Measurements from ENCODE around the gene FAM185A.
"Not testable (repeated sequence)": the region's sequence is repeated elsewhere in the genome, so short reads cannot be mapped to it uniquely, and the experiment has no call there.

FAM185A gene

DNA sequence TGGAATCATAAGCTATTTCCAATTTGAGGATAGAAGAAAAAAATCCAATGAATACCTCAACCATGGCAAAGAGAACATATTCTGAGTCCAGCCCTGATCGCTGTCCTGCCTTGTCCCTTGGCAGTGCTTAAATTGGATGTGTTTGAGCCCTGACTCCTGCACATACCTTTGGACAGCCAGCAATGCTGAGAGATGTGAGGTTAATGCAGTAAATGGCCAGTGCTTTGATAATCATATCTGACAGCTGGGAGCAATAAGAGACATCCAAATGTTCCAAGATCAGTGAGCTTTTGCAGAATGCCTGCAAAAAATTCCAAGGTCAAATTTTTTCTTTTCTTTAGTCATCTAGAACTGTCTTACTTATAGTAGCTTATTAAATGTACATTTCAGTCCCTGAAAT lies 83.9 kb downstream of the FAM185A start:
- DNase-seq (ENCODE audit: low read depth): no peak

DNA sequence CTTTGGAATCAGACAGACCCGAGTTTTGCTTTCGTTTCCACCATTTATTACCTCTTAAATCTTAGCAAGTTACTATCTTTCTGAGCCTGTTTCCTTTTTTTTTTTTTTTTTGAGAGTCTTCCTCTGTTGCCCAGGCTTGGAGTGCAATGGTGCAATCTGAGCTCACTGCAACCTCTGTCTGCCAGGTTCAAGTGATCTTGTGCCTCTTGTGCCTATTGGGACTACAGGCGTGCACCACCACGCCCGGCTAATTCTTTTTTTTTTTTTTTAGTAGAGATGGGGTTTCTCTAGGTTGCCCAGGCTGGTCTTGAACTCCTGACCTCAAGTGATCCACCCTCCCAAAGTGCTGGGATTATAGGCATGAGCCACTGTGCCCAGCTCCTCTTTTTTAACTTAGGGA lies 84.5 kb downstream of the FAM185A start:
- no peak for DNase-seq (ENCODE audit: low read depth)

DNA sequence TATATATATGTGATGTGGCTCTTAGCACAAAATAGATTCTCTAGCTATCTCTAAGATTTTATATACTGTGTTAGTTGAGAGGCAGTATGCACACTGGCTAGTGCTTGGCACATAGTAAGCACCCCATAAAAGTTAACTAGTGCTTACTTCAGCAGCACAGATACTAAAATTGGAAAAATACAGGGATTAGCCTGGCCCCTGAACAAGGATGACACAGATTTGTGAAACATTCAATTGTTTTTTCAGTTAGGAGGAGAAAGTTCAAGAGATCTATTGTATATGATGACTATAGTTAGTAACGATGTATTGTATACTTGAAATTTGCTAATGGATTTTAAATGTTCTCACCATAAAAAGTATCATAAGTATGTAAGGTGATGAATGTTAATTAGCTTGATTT lies 85.7 kb downstream of the FAM185A start:
- DNase-seq (ENCODE audit: low read depth): no peak

DNA sequence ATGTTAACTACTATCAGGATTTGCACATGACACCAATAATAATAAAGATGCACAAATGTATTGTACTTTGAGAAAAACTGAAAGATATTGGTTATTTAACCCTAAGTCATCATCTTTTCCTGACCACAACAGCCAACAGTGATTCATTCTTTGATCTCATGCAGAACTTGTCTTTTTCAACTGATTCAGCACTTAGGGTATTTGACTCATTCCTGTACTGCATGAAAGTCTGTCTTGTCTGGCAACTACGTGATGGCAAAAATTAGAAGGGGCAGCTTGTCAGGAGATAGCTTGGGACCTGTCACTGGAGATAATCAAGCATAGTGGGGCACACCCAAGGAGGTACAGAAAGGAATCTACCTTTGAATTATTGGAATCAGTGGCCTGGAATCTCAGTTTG lies 86.2 kb downstream of the FAM185A start:
- DNase-seq (ENCODE audit: low read depth): no peak

DNA sequence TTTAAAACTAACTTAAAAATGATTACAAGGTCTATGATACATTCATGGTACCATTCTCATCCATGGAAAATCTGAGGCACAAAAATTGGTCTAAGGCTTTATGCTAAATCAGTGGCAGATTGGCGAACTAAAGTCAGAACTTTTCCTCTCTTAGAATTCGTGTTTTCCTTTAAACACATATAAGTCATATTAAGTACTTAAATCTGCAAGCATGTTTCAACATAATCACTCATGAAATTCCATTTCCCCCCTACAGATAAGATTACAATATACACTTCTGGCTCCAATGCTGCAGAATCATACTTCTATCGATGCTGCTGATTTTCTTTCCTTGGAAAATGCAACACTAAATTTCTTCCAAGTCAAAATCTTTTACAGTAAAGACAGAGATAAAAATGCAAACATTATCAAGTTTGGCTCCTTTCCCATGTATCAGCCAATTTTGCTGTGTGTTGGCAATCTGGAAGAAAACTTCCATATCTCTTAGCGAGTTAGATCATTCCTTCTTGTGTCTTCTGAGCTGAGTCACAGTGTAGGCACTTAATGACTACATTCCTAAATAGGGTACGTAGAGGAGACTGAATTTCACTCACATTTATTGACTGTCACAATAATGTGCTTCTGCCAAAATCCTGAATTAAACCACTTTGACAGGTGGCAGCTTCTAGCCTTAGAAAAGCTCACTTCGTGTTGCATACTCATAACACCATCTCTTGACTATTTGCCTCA lies 87.6 kb downstream of the FAM185A start:
- DNase-seq (ENCODE audit: low read depth): peak; percentile 62

DNA sequence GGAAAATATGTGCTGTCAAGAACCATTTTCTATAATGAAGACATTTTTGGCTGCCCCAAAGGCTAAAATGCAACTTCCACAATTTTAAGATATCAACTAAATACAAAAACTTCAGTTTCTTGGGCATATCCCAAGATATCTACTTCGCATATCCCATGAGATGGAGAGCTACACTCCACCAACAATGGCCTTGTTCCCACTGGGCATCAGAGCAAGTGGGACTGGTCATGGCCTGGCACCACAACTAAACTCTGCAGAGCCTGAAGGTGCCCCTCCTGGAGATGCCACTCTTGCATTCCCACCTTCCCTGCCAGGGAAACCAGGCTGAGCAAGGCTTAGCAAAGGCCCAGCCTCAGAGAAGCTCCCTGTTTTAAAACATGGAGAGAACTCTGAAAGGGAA lies 88.2 kb downstream of the FAM185A start:
- DNase-seq (ENCODE audit: low read depth): no peak

DNA sequence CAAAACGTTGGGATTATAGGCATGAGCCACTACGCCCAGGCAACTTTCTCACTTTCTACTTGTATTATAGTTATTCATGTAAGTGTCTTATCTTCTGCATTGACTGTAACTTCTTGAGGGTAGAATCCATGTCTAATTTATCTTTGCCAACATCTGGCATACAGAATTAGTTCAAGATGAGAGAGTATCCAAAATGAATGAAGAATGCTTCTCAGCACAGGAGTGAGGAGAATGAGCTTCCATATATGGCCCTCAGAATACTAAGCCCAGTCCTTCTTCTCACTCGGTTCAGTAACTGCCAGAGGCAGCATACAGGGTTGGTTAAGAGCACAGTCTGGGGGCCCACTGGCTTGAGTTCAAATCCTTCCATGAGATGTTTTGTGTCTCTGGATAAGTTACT lies 89.0 kb downstream of the FAM185A start:
- DNase-seq (ENCODE audit: low read depth): no peak

DNA sequence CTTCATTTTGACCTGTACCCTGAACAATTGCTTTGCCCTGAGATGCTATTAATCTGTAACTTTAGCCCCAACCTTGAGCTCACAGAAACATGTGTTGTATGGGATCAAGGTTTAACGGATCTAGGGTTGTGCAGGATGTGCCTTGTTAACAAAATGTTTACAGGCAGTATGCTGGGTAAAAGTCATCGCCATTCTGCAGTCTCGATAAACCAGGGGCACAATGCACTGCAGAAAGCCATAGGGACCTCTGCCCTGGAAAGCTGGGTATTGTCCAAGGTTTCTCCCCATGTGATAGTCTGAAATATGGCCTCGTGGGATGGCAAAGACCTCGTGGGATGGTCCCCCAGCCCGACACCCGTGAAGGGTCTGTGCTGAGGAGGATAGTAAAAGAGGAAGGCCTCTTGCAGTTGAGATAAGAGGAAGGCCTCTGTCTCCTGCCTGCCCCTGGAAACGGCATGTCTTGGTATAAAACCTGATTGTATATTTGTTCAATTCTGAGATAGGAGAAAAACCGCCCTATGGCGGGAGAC lies 89.8 kb downstream of the FAM185A start:
- not testable (repeated sequence) for DNase-seq (ENCODE audit: low read depth)

DNA sequence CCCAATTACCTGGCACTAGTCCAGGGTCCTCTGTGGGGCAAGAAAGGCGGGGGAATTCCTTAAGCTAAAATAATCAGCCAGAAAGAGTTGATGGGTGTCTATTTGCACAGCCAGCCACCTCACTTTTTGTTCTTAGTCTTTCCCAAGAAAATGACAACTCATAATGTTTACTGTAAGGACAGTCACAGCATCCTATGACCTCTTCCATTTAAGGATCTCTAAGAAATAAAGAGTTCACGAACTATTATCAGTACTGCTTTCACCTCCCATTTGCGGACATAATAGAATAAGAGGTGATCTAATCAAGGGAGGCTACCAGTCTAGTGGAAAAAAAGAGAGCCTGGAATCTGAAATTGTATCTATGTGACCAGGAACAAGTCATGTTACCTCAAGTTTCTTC lies 91.6 kb downstream of the FAM185A start:
- DNase-seq (ENCODE audit: low read depth): no peak

DNA sequence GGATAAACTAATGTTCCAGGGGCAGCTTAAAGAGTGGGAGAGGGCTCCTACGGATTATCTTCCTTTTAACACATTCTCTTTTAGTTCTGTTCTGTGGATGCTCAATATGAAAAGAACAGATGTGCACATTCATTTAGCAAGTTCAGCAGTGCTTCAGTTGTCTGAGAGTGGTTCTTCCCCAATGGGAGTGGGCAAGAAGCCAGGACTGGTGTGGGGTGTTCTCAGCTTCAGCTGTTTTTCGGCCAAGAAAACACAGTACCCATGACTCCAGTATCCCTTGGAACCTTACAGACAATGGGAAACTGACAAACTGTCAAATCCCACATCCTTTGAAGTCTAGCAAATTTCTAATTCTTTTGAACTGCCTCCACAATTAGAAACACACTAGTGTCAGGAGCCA lies 92.5 kb downstream of the FAM185A start:
- DNase-seq (ENCODE audit: low read depth): no peak

DNA sequence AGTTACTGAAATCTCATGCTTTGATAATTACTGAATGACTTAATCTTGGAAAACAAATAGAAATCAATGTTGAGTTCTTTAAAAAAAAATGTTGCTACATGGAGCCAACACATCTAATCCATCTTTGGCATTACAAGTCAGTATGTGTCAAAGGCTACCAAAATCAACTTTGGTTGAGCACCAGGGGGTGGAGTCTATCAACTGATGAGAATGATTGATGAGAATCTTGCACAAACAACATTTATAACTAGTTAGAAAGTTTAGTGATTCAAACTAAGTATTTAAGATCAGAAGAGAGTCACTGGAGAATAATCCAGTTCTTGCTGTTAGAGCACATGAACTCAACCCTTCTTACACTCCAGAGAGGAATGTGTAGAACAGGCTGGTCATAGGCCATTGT lies 93.5 kb downstream of the FAM185A start:
- DNase-seq (ENCODE audit: low read depth): no peak

DNA sequence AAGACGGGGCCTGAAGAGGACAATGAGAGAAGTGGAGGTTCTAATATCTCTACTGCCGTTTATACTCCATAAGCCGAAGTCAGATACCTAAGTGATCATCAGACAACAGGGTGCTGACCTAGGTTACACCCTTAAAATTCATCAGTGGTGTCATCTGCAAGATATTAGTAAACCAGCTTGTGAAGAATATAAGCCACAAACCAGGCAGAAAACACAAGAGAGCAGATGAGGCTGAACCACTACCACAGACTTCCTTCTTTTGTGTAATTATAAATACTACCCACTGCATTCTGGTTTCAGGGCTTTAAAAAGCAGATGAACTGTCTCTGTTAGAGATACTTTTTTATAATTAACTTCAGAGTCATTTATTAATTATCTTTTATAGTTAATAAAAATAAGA lies 95.1 kb downstream of the FAM185A start:
- DNase-seq (ENCODE audit: low read depth): no peak

DNA sequence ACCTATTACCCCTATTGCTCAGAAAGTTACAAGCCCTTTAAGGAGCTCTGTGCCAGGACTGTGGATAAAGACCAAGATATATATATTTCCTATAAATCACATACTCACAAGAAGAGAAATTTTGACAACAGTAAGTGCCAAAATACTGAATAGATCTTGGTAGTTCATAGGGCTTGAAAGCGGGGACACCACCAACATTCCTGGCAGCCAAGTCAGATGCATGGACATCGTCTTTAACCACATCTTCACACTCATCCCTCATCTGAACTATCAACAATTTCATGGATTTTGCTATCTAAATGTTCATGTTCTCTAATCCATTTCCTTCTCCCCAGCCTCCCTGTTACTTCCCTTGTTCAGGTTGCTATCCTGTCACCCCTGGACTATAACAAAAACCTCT lies 96.5 kb downstream of the FAM185A start:
- no peak for DNase-seq (ENCODE audit: low read depth)

DNA sequence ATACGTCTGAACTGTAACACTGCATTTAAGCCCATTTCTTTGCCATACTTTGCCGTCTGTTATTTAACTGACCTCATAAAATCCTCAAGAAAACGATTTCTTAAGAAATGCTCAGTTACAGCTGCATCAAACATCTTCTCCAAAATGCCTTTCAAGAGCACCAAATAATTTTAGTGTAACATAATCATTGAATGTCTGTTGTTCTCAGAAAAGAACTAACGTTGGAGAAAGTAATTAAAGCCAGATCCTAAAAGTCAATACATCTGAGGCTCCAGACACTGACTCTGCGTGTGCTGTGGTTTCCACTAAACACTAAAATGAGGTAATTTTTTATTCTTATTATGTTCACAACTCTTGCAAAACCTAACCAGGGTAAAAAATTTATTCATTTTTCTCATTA lies 100.3 kb downstream of the FAM185A start:
- no peak for DNase-seq (ENCODE audit: low read depth)

DNA sequence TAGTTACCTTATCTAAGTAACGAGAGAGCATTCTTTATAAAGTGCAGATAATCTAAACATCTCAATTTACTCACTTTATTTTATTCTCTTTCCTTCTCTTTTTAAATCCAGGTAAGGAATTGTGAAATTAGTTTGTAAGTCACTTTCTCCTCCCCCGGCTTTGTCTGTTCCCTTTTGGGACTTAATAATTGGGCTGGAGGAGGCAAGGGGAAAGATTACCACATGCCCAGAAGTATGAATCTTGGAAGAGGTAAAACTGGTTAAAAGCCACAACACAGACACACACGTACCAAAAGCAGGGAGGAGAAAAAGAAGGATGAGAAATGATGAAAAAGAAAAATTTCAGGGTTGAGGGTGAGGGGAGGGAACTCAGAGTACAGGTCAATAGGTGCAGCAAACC lies 100.7 kb downstream of the FAM185A start:
- DNase-seq (ENCODE audit: low read depth): no peak

DNA sequence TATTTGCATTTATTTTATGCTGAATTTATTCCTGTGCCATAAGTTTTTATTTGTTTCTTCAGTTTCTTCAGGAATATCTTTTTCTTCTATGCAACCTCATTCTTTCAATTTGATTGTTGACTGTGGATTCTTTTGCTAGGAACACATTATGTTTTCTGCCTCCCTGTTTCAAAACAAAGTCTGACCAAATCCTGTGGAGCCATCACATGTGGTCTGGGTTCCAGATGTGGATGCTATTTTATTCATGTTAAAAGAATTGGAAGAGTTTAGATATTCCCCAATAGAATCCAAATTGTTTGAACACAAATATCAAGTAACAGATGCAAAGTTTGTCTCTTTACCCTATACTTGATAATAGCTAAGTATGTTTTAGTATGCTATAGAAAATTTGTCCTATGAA lies 107.2 kb downstream of the FAM185A start:
- no peak for DNase-seq (ENCODE audit: low read depth)

All from GM04504 (cell line).